ENCODE data around the gene CYBC1.

DNA sequence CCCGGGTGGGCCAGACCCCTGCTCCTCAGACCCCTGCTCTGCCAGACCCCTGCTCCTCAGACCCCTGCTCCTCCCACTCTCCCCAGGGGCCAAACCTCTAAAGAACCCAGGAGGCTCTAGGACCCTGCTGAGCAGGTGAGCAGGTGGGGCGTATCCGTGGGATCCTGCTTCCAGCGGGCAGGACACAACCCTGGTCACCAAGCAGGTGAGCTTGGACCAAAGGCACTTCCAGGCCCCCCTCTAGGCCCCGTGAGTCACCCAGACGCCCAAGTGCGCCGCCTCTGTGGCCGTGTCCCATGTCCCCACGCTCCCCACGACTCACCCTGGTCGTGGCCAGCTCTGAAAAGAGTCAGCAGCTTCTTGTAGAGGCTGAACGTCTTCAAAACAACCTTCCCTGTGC is 5.0 kb downstream of the CYBC1 start:
- no peak for TF ChIP-seq SIN3A (IDR thresholded peaks at IDR 0.05; ENCODE audit: borderline replicate concordance, insufficient read depth, low read length)
- TF ChIP-seq, protein P1, sequence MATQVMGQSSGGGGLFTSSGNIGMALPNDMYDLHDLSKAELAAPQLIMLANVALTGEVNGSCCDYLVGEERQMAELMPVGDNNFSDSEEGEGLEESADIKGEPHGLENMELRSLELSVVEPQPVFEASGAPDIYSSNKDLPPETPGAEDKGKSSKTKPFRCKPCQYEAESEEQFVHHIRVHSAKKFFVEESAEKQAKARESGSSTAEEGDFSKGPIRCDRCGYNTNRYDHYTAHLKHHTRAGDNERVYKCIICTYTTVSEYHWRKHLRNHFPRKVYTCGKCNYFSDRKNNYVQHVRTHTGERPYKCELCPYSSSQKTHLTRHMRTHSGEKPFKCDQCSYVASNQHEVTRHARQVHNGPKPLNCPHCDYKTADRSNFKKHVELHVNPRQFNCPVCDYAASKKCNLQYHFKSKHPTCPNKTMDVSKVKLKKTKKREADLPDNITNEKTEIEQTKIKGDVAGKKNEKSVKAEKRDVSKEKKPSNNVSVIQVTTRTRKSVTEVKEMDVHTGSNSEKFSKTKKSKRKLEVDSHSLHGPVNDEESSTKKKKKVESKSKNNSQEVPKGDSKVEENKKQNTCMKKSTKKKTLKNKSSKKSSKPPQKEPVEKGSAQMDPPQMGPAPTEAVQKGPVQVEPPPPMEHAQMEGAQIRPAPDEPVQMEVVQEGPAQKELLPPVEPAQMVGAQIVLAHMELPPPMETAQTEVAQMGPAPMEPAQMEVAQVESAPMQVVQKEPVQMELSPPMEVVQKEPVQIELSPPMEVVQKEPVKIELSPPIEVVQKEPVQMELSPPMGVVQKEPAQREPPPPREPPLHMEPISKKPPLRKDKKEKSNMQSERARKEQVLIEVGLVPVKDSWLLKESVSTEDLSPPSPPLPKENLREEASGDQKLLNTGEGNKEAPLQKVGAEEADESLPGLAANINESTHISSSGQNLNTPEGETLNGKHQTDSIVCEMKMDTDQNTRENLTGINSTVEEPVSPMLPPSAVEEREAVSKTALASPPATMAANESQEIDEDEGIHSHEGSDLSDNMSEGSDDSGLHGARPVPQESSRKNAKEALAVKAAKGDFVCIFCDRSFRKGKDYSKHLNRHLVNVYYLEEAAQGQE (IDR thresholded peaks at IDR 0.05; ENCODE audit: insufficient read depth in 1 of 2, low read depth in 2 of 2, low read length in 2 of 2), result no peak

Measured in PFSK-1 (cell line).